Pancreas (tissue), 10 donors: ENCODE data around the gene ABTB1. TPM values are rescaled to one million over a fixed set of nuclear protein-coding genes. Genes with fewer than 3 reads are reported as not detected.
"Not testable (repeated sequence)": the region's sequence is repeated elsewhere in the genome, so short reads cannot be mapped to it uniquely, and the experiment has no call there.

Source experiments
- ATAC-seq, 4 donors: fragments of 200-7000 bp; cut with Tn5 transposase; one replicate each; pipeline versions ENCODE4 v1.8.0 to v1.9.1; 2020; ENCODE audit warnings: mild to moderate bottlenecking in 4 of 4, moderate library complexity in 4 of 4
- DNase-seq, 6 donors: peaks; one replicate each; pipeline ENCODE4 v3.0.0-alpha.2; 2020
- FAIRE-seq: peaks from 2 replicates; lab custom pipeline; 2012; peaks lifted over from hg19 to GRCh38; lab: Jason Lieb, UNC
- H3K27ac ChIP-seq, 4 donors: fragments of 200-600 bp; sonication (generic); 1 replicate in 3 of 4; 2 replicates in 1 of 4; pipeline versions ENCODE4 v1.5.0 to v1.8.0; 2020
- H3K27me3 ChIP-seq, 4 donors: fragments of 200-600 bp; one replicate each; pipeline ENCODE4 v1.8.0; 2021
- H3K36me3 ChIP-seq, 3 donors: fragments of 200-600 bp; sonication (generic) in 1 of 3; one replicate each; pipeline versions ENCODE4 v1.5.0 to v1.8.0; 2020 to 2021
- H3K4me1 ChIP-seq, 3 donors: fragments of 200-600 bp; one replicate each; pipeline ENCODE4 v1.8.0; 2021
- H3K4me3 ChIP-seq, 4 donors: fragments of 200-600 bp; sonication (generic) in 2 of 4; one replicate each; pipeline versions ENCODE4 v1.5.0 to v1.8.0; 2020 to 2021
- H3K9me3 ChIP-seq, 4 donors: fragments of 200-600 bp; one replicate each; pipeline ENCODE4 v1.8.0; 2021
- CTCF ChIP-seq, 4 donors: fragments of 200-600 bp; sonication (generic) in 3 of 4; IDR thresholded peaks; one replicate each; pipeline versions ENCODE4 v1.5.0 to v1.8.0; 2021; ENCODE audit warnings: antibody characterized with exemption in 4 of 4
- WGBS, 2 donors: extraction: QIAGEN DNeasy Blood & Tissue Kit; methylation state at CpG; one replicate each; pipeline ENCODE4 v1.1.7; 2013; 5-methylcytosine and 5-hydroxymethylcytosine counted together
- intact Hi-C, 3 donors: fragments of 100-400 bp; cut with DNase I; formaldehyde crosslinking; loops; one replicate each; pipeline versions ENCODE4 v1.11.1 to v1.14.2; 2022
- polyA plus RNA-seq, 2 donors: library from polyadenylated mRNA; stranded (reverse); fragments of 200-250 nt; gene quantifications; one replicate each; pipeline ENCODE4 v1.2.3, GENCODE V29; 2013
- total RNA-seq, 6 donors: library from RNA; stranded (reverse); fragmentation: NEBNext Ultra II Directional in 4 of 6; extraction: Animal tissue kit (Norgen Biotek cat#: 25700) in 4 of 6; gene quantifications; one replicate each; pipeline versions ENCODE4 v1.2.1 to v1.2.4, GENCODE V29; 2021 to 2023
- donor health status: healthy with polysubstance abuse.
- donor health status: DM: no; HTN: no; CAD: no; lungs with moderate emphysema.
- donor health status: DM: no; HTN: no; CAD: no.
- donor health status: control.
- donor health status: control.
- donor health status: Bipolar disorder and iron deficiency.
- donor health status: DM: yes; HTN: yes; CAD: no.
- donor health status: DM: no; HTN: no; CAD: no.
- donor health status: DM: no; HTN: no; CAD: no.
- donor health status: DM: yes; HTN: yes; CAD: no.

The ABTB1 gene
- total and polyA plus RNA-seq, 8 donors, result 7.6 to 60.7 (median 17.2) TPM

- FAIRE-seq (no peak), ATAC-seq (no peak), DNase-seq (no peak)
- Histone ChIP-seq H3K27me3 (no peaks in the 10 kb centered on the region), H3K27ac (no peak overlapping the region), H3K36me3 (no peaks in the 10 kb centered on the region), H3K4me1 (no peaks in the 10 kb centered on the region), H3K9me3 (no peaks in the 10 kb centered on the region), H3K4me3 (no peak overlapping the region)
- WGBS, 2 donors, result 72 to 77% methylated on average over 4 of the region's 4 CpGs
- intact Hi-C loops, result loop anchor here in 2 of 3 donors (5.0 to 10.0 kb wide), 2 partner anchors 310 to 323 kb away; no protein-coding TSS in a partner anchor
- TF ChIP-seq CTCF (IDR thresholded peaks at IDR 0.05), result no peak
Observed at GRCh38 chr3:127654374-127654773, 18.4 kb upstream of the ABTB1 start.

- FAIRE-seq, H3K27ac ChIP-seq, H3K36me3 ChIP-seq, DNase-seq, H3K4me1 ChIP-seq, H3K9me3 ChIP-seq, ATAC-seq, H3K4me3 ChIP-seq, H3K27me3 ChIP-seq: not testable (repeated sequence)
- 94 to 97% methylated on average over 6 of the region's 6 CpGs for WGBS, 2 donors
- intact Hi-C loops, result loop anchor here in 2 of 3 donors (5.0 to 10.0 kb wide), 2 partner anchors 310 to 322 kb away; no protein-coding TSS in a partner anchor
Observed at GRCh38 chr3:127654993-127655392, 17.8 kb upstream of the ABTB1 start.

- FAIRE-seq, result no peak
- H3K4me3 ChIP-seq, result no peak overlapping the region
- TF ChIP-seq CTCF (IDR thresholded peaks at IDR 0.05), result no peak
- H3K27me3 ChIP-seq, result no peaks in the 10 kb centered on the region
- no peaks in the 10 kb centered on the region for H3K36me3 ChIP-seq
- ATAC-seq, result peak in 2 of 4 donors; percentile 34 to 42
- intact Hi-C loops, result loop anchor here in 1 of 3 donors (10.0 kb wide), 1 partner anchor 309 kb away; no protein-coding TSS in a partner anchor
- H3K9me3 ChIP-seq, result no peaks in the 10 kb centered on the region
- no peak for DNase-seq
- 84 to 94% methylated on average over 3 of the region's 3 CpGs for WGBS, 2 donors
- no peaks in the 10 kb centered on the region for H3K4me1 ChIP-seq
- H3K27ac ChIP-seq, result no peak overlapping the region
Observed at GRCh38 chr3:127655641-127656040, 17.1 kb upstream of the ABTB1 start.

DNA sequence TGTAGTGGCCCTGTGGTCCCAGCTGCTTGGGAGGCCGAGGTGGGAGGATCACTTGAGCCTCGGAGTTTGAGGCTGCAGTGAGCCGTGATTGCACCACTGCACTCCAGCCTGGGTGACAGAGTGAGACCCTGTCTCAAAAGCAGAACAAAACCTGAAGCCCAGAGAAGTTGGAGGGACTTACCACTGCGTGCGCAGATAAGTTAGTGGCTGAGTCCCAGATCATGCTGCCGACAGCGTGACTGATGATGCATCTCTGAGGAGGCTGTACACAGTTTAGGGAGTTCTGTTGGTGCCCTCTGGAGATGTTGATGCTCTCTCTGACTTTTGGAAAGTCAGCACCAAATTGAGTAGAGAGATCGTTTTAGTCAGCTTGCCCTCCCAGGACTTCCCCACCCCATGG lies 15.8 kb upstream of the ABTB1 start:
- DNase-seq (no peak), ATAC-seq (no peak), FAIRE-seq (no peak)
- no peak for TF ChIP-seq CTCF (IDR thresholded peaks at IDR 0.05)
- no peaks in the 10 kb centered on the region for H3K36me3 ChIP-seq
- intact Hi-C loops, result loop anchor here in 1 of 3 donors (10.0 kb wide), 1 partner anchor 308 kb away; no protein-coding TSS in a partner anchor
- no peaks in the 10 kb centered on the region for H3K4me1 ChIP-seq
- H3K4me3 ChIP-seq, result no peak overlapping the region
- WGBS, 2 donors, result 86 to 92% methylated on average over 8 of the region's 8 CpGs
- H3K9me3 ChIP-seq, result no peaks in the 10 kb centered on the region
- no peaks in the 10 kb centered on the region for H3K27me3 ChIP-seq
- no peak overlapping the region for H3K27ac ChIP-seq

- no peak for ATAC-seq
- Histone ChIP-seq H3K9me3 (no peaks in the 10 kb centered on the region), H3K4me3 (no peak overlapping the region), H3K4me1 (no peaks in the 10 kb centered on the region), H3K27me3 (no peaks in the 10 kb centered on the region), H3K27ac (no peak overlapping the region), H3K36me3 (no peaks in the 10 kb centered on the region)
- DNase-seq, result no peak
- FAIRE-seq, result no peak
- WGBS, 2 donors, result 40 to 48% methylated on average over 1 of the region's 1 CpG
- TF ChIP-seq CTCF (IDR thresholded peaks at IDR 0.05), result no peak
- intact Hi-C loops, result loop anchor here in 1 of 3 donors (10.0 kb wide), 1 partner anchor 307 kb away; no protein-coding TSS in a partner anchor
Observed at GRCh38 chr3:127658234-127658633, 14.5 kb upstream of the ABTB1 start.
